Choroid plexus epithelial cell (primary cell): ENCODE measurements around the gene CLIC4.
"Not testable (repeated sequence)": the region's sequence is repeated elsewhere in the genome, so short reads cannot be mapped to it uniquely, and the experiment has no call there.

Experiments
- DNase-seq: peaks from one replicate; pipeline ENCODE4 v3.0.0-alpha.2; 2010; ENCODE audit warnings: low read depth
- H3K4me3 ChIP-seq: 2 replicates; pipeline ENCODE4 v1.5.1; 2011; ENCODE audit warnings: low read depth, mild to moderate bottlenecking, control low read depth, low read length, moderate library complexity
- CTCF ChIP-seq: conservative IDR thresholded peaks from 2 replicates; pipeline ENCODE4 v1.5.1; 2011; ENCODE audit warnings: low read depth, mild to moderate bottlenecking, control low read depth, inconsistent platforms, low read length, moderate library complexity

The CLIC4 gene

DNA sequence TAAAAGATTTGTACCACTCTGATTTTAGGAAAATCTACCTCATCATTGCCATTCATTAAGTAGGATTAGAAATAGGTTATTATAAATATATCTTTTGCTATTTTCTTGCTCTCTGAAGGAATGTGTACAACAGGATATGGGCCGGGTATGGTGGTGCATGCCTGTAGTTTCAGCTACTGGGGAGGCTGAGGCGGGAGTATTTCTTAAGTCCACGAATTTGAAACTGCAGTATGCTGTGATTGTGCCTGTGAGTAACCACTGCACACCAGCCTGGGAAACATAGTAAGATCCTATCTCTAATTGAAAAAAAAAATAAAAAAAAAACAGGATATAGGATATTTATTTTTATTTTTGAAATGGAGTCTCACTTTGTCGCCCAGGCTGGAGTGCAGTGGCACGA, 50.0 kb downstream of the CLIC4 start:
- DNase-seq: peak; percentile 56
- no peak for TF ChIP-seq CTCF
- H3K4me3 ChIP-seq: no peak overlapping the region

- no peak overlapping the region for H3K4me3 ChIP-seq
- DNase-seq: no peak
- TF ChIP-seq CTCF: no peak
Observed at GRCh38 chr1:24796524-24796923, 51.3 kb downstream of the CLIC4 start.

GRCh38 chr1:24799242-24799641, 54.0 kb downstream of the CLIC4 start:
- DNase-seq, H3K4me3 ChIP-seq: not testable (repeated sequence)

GRCh38 chr1:24801176-24801575, 55.9 kb downstream of the CLIC4 start:
- no peak for TF ChIP-seq CTCF
- no peak overlapping the region for H3K4me3 ChIP-seq
- peak; percentile 51 for DNase-seq

GRCh38 chr1:24803220-24803619, 58.0 kb downstream of the CLIC4 start:
- no peak for DNase-seq
- H3K4me3 ChIP-seq: no peak overlapping the region
- TF ChIP-seq CTCF: no peak

GRCh38 chr1:24803987-24804530, 58.8 kb downstream of the CLIC4 start:
- no peak for DNase-seq
- TF ChIP-seq CTCF: no peak
- no peak overlapping the region for H3K4me3 ChIP-seq

DNA sequence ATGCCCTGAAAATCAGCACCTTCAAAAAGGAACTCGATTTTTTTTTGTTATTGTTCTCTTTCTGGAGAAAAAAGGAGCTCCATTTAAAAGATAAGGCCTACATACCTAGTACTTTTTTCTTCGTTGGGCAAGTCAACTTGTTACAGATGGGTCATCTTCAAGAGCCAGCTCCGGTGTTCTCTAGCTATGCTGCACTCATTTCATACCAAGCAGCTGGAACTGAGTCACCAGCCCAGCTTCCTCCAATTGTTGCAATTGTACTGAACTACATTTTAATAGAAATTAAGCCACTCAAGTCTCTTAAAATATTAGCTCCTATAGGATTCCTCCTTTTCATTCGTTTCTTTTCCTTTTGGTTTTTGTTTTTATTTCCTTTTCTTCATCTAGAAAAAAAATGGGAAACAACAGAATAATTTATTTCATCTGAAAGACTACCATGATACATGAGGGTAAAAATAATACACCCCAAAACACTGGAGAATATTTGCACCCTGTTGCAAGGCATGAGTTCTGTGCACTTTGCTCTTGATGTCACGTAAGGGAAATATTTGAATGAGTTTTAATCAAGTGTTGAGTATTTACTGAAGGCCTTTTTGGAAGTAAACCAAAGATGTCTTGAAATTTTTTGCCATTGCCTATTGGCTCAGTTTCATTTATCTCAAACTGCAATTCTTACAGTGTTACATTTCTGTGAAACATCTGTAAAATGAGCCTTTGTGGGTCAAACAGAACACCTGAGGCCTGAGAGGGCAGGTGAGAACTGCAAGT, 60.5 kb downstream of the CLIC4 start:
- DNase-seq: peak; percentile 79
- TF ChIP-seq CTCF: no peak
- no peak overlapping the region for H3K4me3 ChIP-seq
